OCI-LY7 (cell line): Measurements from ENCODE around the gene VPS26C.

Source experiments
- CTCF ChIP-seq: fragments of 200-600 bp; sonication (generic); conservative IDR thresholded peaks from 2 replicates; pipeline ENCODE4 v1.5.1; 2014; ENCODE audit warnings: mild to moderate bottlenecking, antibody characterized with exemption, low read length, moderate library complexity, mixed read lengths
- EZH2phosphoT487 ChIP-seq: fragments of 200-600 bp; sonication (generic); IDR thresholded peaks from 2 replicates; pipeline ENCODE4 v1.6.1; 2018; ENCODE audit warnings: low read depth, borderline replicate concordance, mild to moderate bottlenecking, mixed run types, antibody characterized with exemption, low read length, moderate library complexity, mixed read lengths

- no peak for TF ChIP-seq EZH2phosphoT487
- TF ChIP-seq CTCF: no peak
Measured at GRCh38 chr21:37199057-37199924, 67.8 kb downstream of the VPS26C start.
